Upper lobe of right lung (tissue), 1 donor: ENCODE data around the gene ZBTB18. TPM values are rescaled to one million over a fixed set of nuclear protein-coding genes. Genes with fewer than 3 reads are reported as not detected.

Experiments used
- ATAC-seq: fragments of 200-7000 bp; cut with Tn5 transposase; one replicate; pipeline ENCODE4 v1.9.1; 2020; ENCODE audit warnings: mild to moderate bottlenecking, moderate library complexity
- DNase-seq: peaks from one replicate; pipeline ENCODE4 v3.0.0-alpha.2; 2020
- H3K27ac ChIP-seq: fragments of 200-600 bp; one replicate; pipeline ENCODE4 v1.8.0; 2022
- H3K27me3 ChIP-seq: fragments of 200-600 bp; one replicate; pipeline ENCODE4 v1.8.0; 2022; ENCODE audit warnings: mild to moderate bottlenecking
- H3K36me3 ChIP-seq: fragments of 200-600 bp; one replicate; pipeline ENCODE4 v1.8.0; 2022
- H3K4me1 ChIP-seq: fragments of 200-600 bp; one replicate; pipeline ENCODE4 v1.8.0; 2022
- H3K4me3 ChIP-seq: fragments of 200-600 bp; one replicate; pipeline ENCODE4 v1.8.0; 2022; ENCODE audit warnings: mild to moderate bottlenecking
- H3K9me3 ChIP-seq: fragments of 200-600 bp; one replicate; pipeline ENCODE4 v1.8.0; 2022
- intact Hi-C: fragments of 100-400 bp; cut with DNase I; formaldehyde crosslinking; loops from one replicate; pipeline ENCODE4 v1.11.0; 2022
- total RNA-seq: library from RNA; stranded (reverse); fragmentation: NEBNext Ultra II Directional; extraction: Animal tissue kit (Norgen Biotek cat#: 25700); gene quantifications from one replicate; pipeline ENCODE4 v1.2.1, GENCODE V29; 2021
- TF ChIP-seq, protein P1 (sequence below): fragments of 200-600 bp; IDR thresholded peaks from one replicate; pipeline ENCODE4 v1.8.0; 2022; ENCODE audit warnings: antibody characterized with exemption
- donor health status: DM: no; HTN: yes; CAD: no; lungs with severe emphysema.

ZBTB18 gene
- total RNA-seq, 1 donor from 2014 or later, result 21.7 TPM

DNA sequence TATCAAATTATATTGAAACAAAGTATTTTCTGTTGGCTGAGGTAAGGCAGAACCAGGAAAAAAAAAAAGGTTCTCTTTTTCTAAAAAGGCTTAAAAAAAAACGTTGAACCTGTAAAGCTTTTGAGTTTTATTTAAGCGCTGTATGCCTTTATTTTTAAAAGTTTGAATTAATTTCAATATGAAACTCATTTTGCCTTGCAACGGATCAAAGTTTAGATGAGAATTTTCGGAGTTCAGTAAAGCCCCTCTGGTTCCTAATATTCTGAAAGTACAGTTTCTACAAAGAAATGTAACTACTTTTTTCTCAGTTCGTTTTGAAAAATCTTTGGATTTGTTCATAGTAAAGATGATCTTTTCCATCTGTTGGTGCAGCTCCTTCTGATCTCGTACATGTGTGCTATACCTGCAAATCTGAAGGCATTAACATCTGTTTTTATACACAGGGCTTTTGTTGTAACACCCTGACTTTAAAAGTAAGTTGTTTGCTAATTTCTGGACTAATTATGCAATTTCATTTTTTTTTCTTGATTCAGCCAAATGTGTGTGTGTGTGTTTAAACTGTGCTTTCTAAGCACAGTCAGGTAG lies 1.7 kb downstream of the ZBTB18 start:
- TF ChIP-seq, protein P1, sequence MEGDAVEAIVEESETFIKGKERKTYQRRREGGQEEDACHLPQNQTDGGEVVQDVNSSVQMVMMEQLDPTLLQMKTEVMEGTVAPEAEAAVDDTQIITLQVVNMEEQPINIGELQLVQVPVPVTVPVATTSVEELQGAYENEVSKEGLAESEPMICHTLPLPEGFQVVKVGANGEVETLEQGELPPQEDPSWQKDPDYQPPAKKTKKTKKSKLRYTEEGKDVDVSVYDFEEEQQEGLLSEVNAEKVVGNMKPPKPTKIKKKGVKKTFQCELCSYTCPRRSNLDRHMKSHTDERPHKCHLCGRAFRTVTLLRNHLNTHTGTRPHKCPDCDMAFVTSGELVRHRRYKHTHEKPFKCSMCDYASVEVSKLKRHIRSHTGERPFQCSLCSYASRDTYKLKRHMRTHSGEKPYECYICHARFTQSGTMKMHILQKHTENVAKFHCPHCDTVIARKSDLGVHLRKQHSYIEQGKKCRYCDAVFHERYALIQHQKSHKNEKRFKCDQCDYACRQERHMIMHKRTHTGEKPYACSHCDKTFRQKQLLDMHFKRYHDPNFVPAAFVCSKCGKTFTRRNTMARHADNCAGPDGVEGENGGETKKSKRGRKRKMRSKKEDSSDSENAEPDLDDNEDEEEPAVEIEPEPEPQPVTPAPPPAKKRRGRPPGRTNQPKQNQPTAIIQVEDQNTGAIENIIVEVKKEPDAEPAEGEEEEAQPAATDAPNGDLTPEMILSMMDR, result no peak
- intact Hi-C loops, result no loop called here
- Histone ChIP-seq H3K9me3 (no peaks in the 10 kb centered on the region), H3K27ac (no peak overlapping the region), H3K27me3 (no peaks in the 10 kb centered on the region), H3K36me3 (peaks cover 24% of the 10 kb centered on the region), H3K4me1 (peaks cover 28% of the 10 kb centered on the region), H3K4me3 (no peak overlapping the region)
- DNase-seq (no peak), ATAC-seq (no peak)

- Histone ChIP-seq H3K36me3 (peaks cover 24% of the 10 kb centered on the region), H3K4me1 (peaks cover 28% of the 10 kb centered on the region), H3K27me3 (no peaks in the 10 kb centered on the region), H3K27ac (no peak overlapping the region), H3K9me3 (no peaks in the 10 kb centered on the region), H3K4me3 (no peak overlapping the region)
- DNase-seq (no peak), ATAC-seq (no peak)
- intact Hi-C loops, result no loop called here
- TF ChIP-seq, protein P1, result no peak
Measured at GRCh38 chr1:244053831-244054230, 2.7 kb downstream of the ZBTB18 start.

GRCh38 chr1:244054247-244054923 lies 3.3 kb downstream of the ZBTB18 start:
- Histone ChIP-seq H3K9me3 (no peaks in the 10 kb centered on the region), H3K27me3 (no peaks in the 10 kb centered on the region), H3K4me3 (no peak overlapping the region), H3K4me1 (peaks cover 28% of the 10 kb centered on the region), H3K36me3 (peaks cover 24% of the 10 kb centered on the region), H3K27ac (no peak overlapping the region)
- intact Hi-C loops, result no loop called here
- DNase-seq (no peak), ATAC-seq (peak; percentile 6)
- TF ChIP-seq, protein P1, result no peak

DNA sequence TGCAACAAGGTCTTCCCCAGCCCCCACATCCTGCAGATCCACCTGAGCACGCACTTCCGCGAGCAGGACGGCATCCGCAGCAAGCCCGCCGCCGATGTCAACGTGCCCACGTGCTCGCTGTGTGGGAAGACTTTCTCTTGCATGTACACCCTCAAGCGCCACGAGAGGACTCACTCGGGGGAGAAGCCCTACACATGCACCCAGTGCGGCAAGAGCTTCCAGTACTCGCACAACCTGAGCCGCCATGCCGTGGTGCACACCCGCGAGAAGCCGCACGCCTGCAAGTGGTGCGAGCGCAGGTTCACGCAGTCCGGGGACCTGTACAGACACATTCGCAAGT lies 3.8 kb downstream of the ZBTB18 start:
- Histone ChIP-seq H3K36me3 (peaks cover 24% of the 10 kb centered on the region), H3K9me3 (no peaks in the 10 kb centered on the region), H3K27ac (no peak overlapping the region), H3K27me3 (no peaks in the 10 kb centered on the region), H3K4me3 (no peak overlapping the region), H3K4me1 (peaks cover 28% of the 10 kb centered on the region)
- intact Hi-C loops, result no loop called here
- DNase-seq (no peak), ATAC-seq (peak; percentile 26)
- TF ChIP-seq, protein P1, result no peak

- Histone ChIP-seq H3K4me1 (peaks cover 12% of the 10 kb centered on the region), H3K9me3 (no peaks in the 10 kb centered on the region), H3K36me3 (peaks cover 24% of the 10 kb centered on the region), H3K4me3 (no peak overlapping the region), H3K27me3 (no peaks in the 10 kb centered on the region), H3K27ac (no peak overlapping the region)
- ATAC-seq (no peak), DNase-seq (no peak)
- intact Hi-C loops, result no loop called here
- TF ChIP-seq, protein P1, result no peak
Measured at GRCh38 chr1:244056577-244056976, 5.5 kb downstream of the ZBTB18 start.
